Progenitor cell of endocrine pancreas (in vitro differentiated cells): ENCODE measurements around the gene NTF3. TPM values are rescaled to one million over a fixed set of nuclear protein-coding genes. Genes with fewer than 3 reads are reported as not detected.

Source experiments
- DNase-seq: peaks from one replicate; pipeline ENCODE4 v3.0.0; 2021; ENCODE audit warnings: low spot score; ENCODE audit not compliant: unreplicated experiment
- H3K27ac Mint-ChIP-seq: 2 replicates; pipeline ENCODE4 v1.8.0; 2021; ENCODE audit warnings: mild to moderate bottlenecking, moderate library complexity, mixed read lengths
- H3K27me3 Mint-ChIP-seq: 2 replicates; pipeline ENCODE4 v1.8.0; 2021; ENCODE audit warnings: mixed read lengths
- H3K36me3 Mint-ChIP-seq: 2 replicates; pipeline ENCODE4 v1.8.0; 2022; ENCODE audit warnings: mixed read lengths; ENCODE audit not compliant: insufficient read depth
- H3K4me1 Mint-ChIP-seq: 2 replicates; pipeline ENCODE4 v1.8.0; 2021; ENCODE audit warnings: low read depth, mixed read lengths
- H3K4me3 Mint-ChIP-seq: 2 replicates; pipeline ENCODE4 v1.8.0; 2021; ENCODE audit warnings: low read depth, mild to moderate bottlenecking, moderate library complexity, mixed read lengths
- H3K9me3 Mint-ChIP-seq: 2 replicates; pipeline ENCODE4 v1.8.0; 2021; ENCODE audit warnings: low read depth, mixed read lengths
- CTCF ChIP-seq: fragments of 200-600 bp; sonication (generic); IDR thresholded peaks from one replicate; pipeline ENCODE4 v1.5.0; 2021; ENCODE audit warnings: antibody characterized with exemption, mild to moderate bottlenecking; ENCODE audit not compliant: unreplicated experiment
- total RNA-seq: library from RNA; stranded (reverse); gene quantifications from 2 replicates; pipeline ENCODE4 v1.2.1, GENCODE V29; 2021

NTF3 gene
- total RNA-seq, 1 donor from 2014 or later = 1.2 TPM

DNA sequence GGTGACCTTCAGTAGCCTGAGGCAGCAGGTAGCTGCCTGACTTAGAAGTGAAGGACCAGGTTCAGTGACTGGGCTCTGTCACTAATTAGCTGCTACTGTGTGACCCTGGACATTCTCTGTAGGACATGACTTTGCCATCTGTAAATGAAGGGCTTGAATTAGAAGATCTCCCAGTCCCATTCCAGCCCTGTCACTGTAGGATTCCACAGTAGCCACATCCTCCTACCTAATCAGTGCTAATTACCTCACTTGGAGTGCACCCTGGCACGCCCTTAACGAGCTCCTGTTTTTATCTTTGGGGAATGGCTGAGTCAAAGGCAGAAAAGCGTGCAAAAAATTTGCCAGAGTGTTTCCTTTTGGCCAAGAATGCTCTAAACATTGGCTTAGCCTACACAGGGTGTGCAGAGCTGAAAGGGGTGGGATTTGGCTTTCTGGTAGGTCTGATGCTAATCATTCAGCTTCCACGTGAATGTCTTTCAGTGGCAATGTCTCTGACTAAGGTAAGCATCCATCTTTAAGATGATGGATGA is 6.8 kb downstream of the NTF3 start:
- TF ChIP-seq CTCF = no peak
- Mint-ChIP-seq H3K36me3 (peaks cover 1% of the 10 kb centered on the region), H3K4me3 (no peak overlapping the region), H3K27me3 (peaks cover 35% of the 10 kb centered on the region), H3K27ac (no peak overlapping the region), H3K4me1 (peaks cover 10% of the 10 kb centered on the region), H3K9me3 (peaks cover 7% of the 10 kb centered on the region)
- DNase-seq = no peak

DNA sequence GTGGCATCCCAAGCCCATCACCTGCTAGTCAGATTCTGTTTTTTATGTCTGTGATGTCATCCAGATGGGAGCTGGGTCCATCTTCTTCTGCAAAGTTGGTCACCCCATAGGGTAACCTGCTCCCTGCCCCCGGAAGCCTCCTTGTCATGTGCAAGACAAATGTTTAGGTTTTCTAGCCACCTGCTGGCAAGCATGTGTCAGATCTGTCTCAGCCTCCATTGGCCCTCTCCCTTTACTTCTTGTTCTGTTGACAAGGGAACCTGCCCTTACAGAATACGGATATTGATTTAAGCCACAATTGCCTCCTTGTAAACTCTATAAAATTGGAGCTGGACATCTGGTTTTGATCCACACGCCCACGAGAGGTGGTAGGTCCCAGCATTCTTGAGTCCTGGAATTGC is 7.5 kb downstream of the NTF3 start:
- H3K27ac Mint-ChIP-seq = no peak overlapping the region
- DNase-seq = no peak
- H3K4me1 Mint-ChIP-seq = peaks cover 13% of the 10 kb centered on the region
- no peak overlapping the region for H3K4me3 Mint-ChIP-seq
- H3K27me3 Mint-ChIP-seq = peaks cover 41% of the 10 kb centered on the region
- peak; percentile 45 for TF ChIP-seq CTCF
- H3K9me3 Mint-ChIP-seq = peaks cover 7% of the 10 kb centered on the region
- peaks cover 1% of the 10 kb centered on the region for H3K36me3 Mint-ChIP-seq

GRCh38 chr12:5439788-5440300 is 7.9 kb downstream of the NTF3 start:
- Mint-ChIP-seq H3K27me3 (peaks cover 46% of the 10 kb centered on the region), H3K4me1 (peaks cover 15% of the 10 kb centered on the region), H3K27ac (no peak overlapping the region), H3K36me3 (peaks cover 1% of the 10 kb centered on the region), H3K9me3 (peaks cover 7% of the 10 kb centered on the region), H3K4me3 (no peak overlapping the region)
- DNase-seq = no peak
- TF ChIP-seq CTCF = no peak

DNA sequence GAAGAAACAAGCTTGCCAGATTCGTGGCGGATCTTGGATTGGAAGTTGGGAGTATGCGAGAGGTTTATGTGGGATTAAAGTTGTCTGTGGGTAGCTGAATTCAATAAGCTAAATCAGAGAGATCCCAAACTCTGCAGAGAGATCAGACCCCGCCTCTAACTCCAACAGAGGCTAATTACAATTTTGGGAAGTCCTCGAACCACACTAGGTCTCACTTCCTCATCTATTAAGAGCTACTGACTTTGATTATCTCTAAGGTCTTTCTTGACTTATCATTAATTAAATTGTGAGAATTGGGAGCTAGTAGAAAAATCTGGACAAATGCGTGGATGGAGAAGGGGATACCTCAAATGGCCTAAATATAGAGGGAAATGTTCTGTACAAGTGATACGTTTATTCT is 9.1 kb downstream of the NTF3 start:
- DNase-seq = no peak
- Mint-ChIP-seq H3K27me3 (peaks cover 54% of the 10 kb centered on the region), H3K27ac (no peak overlapping the region), H3K4me1 (peaks cover 15% of the 10 kb centered on the region), H3K4me3 (no peak overlapping the region), H3K36me3 (peaks cover 1% of the 10 kb centered on the region), H3K9me3 (peaks cover 7% of the 10 kb centered on the region)
- no peak for TF ChIP-seq CTCF

GRCh38 chr12:5441497-5442236 is 9.8 kb downstream of the NTF3 start:
- Mint-ChIP-seq H3K4me3 (no peak overlapping the region), H3K36me3 (peaks cover 1% of the 10 kb centered on the region), H3K4me1 (peaks cover 15% of the 10 kb centered on the region), H3K9me3 (peaks cover 7% of the 10 kb centered on the region), H3K27ac (no peak overlapping the region), H3K27me3 (peaks cover 58% of the 10 kb centered on the region)
- DNase-seq = no peak
- TF ChIP-seq CTCF = no peak
